ES-I3 (cell line): ENCODE measurements around the gene ZNF532.
"Not testable (repeated sequence)": the region's sequence is repeated elsewhere in the genome, so short reads cannot be mapped to it uniquely, and the experiment has no call there.

Experiments
- H3K36me3 ChIP-seq: 2 replicates; pipeline ENCODE4 v1.6.1; 2013; ENCODE audit warnings: mild to moderate bottlenecking, low read length, control low read depth, moderate library complexity; ENCODE audit not compliant: insufficient read depth
- H3K4me1 ChIP-seq: 2 replicates; pipeline ENCODE4 v1.6.1; 2013; ENCODE audit warnings: mild to moderate bottlenecking, control low read depth, low read length; ENCODE audit not compliant: insufficient read depth
- H3K9ac ChIP-seq: 2 replicates; pipeline ENCODE4 v1.6.1; 2013; ENCODE audit warnings: low read depth, mild to moderate bottlenecking, low read length, moderate library complexity
- H3K9me3 ChIP-seq: 2 replicates; pipeline ENCODE4 v1.6.1; 2013; ENCODE audit warnings: mild to moderate bottlenecking, low read length, moderate library complexity; ENCODE audit not compliant: control insufficient read depth, insufficient read depth

The ZNF532 gene

DNA sequence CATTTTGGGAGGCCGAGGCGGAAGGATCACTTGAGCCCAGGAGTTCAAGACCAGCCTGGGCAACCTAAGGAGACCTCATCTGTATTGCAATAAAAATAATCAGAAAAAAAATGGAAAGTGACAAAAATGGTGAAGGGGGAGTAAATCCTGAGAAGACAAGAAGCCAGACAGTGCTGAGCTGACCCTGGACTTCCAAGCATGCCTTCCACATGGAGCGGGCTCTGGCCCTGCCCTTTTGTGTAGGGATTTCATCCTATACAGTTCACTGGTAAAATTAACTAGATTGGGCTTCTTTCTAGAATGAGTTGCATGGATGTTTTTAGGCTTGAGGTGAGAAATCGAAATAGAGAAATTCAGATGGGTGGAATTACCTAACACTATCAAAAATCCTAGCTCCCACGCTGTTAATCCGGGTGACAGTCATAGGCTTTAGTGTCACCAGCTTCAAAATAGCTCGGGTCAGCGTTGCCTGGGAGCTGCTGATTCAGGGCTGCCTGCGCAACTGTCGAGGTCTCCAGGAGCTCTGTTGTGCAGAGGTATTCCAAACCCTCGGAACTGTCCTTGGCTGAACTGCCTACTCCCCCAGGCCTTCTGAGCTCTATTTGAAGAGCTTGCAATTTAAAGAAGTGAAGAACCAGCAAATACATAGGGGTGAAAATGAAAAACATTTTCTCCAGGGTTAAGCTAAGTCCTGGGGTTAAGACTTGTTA is 21.5 kb upstream of the ZNF532 start:
- H3K9ac ChIP-seq, result no peak overlapping the region
- peaks cover 30% of the 10 kb centered on the region for H3K4me1 ChIP-seq
- no peaks in the 10 kb centered on the region for H3K9me3 ChIP-seq
- no peaks in the 10 kb centered on the region for H3K36me3 ChIP-seq

DNA sequence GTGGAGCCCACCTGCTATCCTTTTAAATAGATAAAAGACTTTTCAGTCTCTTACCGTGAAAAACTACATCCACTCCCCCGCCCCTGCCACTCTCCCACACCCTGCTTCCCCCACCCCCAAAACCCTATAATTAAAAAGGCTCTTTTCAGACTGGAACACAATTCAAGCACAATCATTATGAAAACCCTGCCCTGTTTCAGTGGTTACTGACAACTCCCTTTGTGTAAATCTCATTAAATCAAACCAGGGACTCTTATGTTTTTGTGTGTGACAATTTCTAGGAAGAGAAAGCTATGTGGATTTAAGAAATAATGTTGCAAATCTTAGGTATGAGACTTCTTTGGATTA is 21.0 kb upstream of the ZNF532 start:
- Histone ChIP-seq H3K9me3 (no peaks in the 10 kb centered on the region), H3K9ac (no peak overlapping the region), H3K36me3 (no peaks in the 10 kb centered on the region), H3K4me1 (peaks cover 35% of the 10 kb centered on the region)

DNA sequence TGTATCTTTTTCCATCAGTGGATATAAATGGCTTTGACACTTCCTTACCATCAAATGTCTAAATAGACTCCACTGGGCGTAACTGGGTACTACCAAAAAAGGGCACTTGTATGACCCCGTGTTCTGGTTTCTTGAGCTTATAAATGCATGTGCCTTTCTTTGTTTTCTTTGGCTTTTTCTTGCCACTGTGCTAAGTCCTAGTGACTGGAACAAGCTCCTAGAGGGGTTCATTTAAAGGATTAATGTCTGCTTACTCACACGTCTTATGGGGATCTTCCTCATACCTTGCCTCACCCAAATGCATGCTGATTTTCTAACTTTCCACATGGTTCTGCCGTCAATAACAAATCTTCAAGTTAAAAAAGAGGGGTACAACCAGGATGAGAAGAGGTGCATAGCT is 19.8 kb upstream of the ZNF532 start:
- no peaks in the 10 kb centered on the region for H3K36me3 ChIP-seq
- H3K9me3 ChIP-seq, result no peaks in the 10 kb centered on the region
- peaks cover 44% of the 10 kb centered on the region for H3K4me1 ChIP-seq
- H3K9ac ChIP-seq, result no peak overlapping the region

DNA sequence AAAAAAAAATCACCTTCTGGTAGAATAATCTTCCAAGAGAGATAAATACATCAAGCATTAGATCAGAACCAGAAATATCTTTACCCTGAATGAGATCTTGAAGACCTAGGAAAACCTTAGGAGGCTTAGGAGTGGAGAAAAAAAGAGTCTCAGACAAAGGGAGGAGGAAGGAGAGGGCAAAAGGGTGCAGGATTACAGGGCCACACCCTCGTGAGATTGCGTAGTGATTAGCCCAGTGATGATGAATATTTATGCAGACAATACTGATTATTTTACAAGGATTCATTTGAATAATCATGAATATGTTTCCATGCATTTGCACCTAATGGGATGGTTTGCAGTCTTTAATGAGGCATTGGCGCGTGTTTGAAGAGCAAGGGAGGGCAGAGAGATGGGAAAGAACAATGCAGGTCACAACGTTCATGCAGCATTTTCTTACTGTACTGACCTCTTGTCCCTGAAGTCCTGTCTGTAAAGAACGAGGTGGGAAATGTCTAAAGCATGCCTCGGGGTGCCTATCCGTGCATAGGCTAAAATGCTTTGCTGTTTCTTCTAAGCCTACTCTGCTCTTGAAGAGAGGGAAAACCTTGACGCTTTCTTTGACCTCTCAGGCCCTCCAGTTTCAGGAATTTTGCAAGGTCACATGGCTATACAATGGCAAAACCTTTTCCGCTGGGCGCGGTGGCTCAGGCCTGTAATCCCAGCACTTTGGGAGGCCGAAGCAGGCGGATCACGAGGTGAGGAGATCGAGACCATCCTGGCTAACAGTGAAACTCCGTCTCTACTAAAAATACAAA is 18.6 kb upstream of the ZNF532 start:
- Histone ChIP-seq H3K9me3 (no peaks in the 10 kb centered on the region), H3K4me1 (peaks cover 53% of the 10 kb centered on the region), H3K36me3 (no peaks in the 10 kb centered on the region), H3K9ac (no peak overlapping the region)

DNA sequence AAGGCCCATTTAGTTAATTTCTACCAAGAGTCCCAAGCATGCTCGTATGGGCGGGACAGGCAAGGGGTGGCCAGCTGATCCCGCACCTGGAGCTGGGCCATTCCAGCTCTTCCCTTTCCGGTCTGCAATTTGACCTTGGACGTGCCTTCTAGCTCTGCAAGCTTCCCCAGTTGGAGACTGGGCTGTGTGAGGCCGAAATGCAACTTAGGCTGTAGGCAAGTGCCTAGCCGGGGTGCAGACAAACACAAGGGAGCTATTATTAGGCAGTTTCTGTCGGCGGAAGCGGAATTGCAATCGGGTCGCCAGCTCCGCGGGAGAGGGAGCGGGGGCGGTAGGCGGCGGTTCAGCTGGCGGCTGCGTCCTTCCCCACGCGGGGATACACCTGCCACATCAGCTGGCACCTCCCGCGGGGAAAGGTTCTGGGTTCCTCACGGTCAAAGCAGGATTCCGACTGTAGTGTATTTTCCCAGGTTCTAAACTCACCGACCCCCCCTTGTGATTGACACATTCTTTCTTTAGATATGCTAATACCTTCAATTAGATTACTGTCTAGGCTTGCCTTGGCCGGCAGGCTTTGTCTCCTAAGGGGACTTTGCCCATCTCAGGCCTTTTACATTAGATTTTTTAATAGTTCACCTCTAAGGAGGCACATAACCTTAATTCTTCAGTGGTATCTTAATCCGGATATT is 17.1 kb upstream of the ZNF532 start:
- no peaks in the 10 kb centered on the region for H3K9me3 ChIP-seq
- peak overlapping the region; percentile 43 for H3K9ac ChIP-seq
- no peaks in the 10 kb centered on the region for H3K36me3 ChIP-seq
- peaks cover 63% of the 10 kb centered on the region for H3K4me1 ChIP-seq

DNA sequence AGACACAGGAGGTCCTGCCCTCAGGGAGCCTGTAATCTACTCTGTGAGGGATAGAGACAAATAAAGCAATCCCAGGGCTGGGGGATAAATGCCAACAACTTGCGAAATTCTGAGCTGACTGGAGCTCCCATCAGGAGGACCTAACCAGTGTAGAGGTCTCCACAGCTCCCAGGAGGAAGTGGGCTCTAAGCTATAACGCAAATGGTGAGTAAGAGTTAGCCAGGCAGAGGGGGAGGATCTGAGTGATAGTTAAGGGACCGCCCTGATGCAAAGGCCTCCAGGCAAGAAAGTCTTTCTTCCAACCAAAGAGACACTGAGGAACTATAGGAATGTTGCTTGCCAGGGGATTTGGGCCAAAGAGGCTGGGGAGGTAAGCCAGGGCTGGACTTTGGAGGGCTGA is 16.0 kb upstream of the ZNF532 start:
- no peak overlapping the region for H3K9ac ChIP-seq

DNA sequence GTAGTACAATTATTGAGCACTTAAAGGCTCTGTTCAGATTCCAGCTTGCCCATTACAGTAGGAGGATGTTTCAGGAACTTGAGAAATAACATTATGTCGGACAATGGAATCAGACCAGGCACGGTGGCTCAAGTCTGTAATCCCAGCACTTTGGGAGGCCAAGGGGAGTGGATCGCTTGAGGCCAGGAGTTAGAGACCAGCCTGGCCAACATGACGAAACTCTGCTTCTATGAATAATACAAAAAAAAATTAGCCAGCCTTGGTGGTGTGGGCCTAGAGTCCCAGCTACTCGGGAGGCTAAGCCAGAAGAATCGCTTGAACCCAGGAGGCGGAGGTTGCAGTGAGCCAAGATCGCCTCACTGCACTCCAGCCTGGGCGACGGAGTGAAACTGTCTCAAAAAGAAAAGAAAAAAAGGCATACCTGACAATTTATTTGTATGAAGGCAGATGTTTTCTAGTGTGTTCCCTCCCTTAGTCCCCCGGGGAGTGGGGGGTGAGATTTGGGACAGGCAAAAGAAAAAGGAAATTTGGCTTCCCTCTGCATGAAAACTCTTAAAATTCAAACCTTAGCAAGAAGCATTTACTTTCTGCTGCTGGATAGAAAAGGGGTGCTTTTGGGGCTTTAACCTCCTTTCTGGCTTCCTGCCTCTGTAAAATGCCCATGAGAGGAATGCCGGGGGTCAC is 13.7 kb upstream of the ZNF532 start:
- no peaks in the 10 kb centered on the region for H3K9me3 ChIP-seq
- peaks cover 46% of the 10 kb centered on the region for H3K4me1 ChIP-seq
- H3K9ac ChIP-seq, result peak overlapping the region; percentile 7
- no peaks in the 10 kb centered on the region for H3K36me3 ChIP-seq

More for the DNA sequence above, 16.0 kb upstream of the ZNF532 start:
- no peaks in the 10 kb centered on the region for H3K9me3 ChIP-seq
- H3K4me1 ChIP-seq, result peaks cover 57% of the 10 kb centered on the region
- no peaks in the 10 kb centered on the region for H3K36me3 ChIP-seq

DNA sequence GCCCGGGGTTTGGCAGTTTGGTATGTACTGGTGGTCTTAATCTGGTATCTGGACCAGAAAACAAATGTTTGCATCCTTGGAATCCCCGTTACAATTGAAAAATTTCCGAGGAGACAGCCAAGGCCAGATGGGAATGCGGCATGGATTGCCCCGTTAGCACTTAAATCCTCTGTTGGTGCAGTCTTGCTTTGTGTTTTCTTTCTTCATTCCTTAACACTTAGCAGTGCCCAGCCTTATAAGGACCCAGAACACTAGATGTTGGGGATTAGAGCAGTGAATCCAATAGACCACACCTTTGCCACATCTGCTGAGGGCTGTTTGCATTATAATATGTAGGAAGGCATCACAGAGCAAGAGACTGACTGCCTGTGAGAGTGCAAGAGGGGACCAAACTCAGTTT is 12.8 kb upstream of the ZNF532 start:
- Histone ChIP-seq H3K4me1 (peaks cover 38% of the 10 kb centered on the region), H3K9me3 (no peaks in the 10 kb centered on the region), H3K36me3 (no peaks in the 10 kb centered on the region), H3K9ac (no peak overlapping the region)

DNA sequence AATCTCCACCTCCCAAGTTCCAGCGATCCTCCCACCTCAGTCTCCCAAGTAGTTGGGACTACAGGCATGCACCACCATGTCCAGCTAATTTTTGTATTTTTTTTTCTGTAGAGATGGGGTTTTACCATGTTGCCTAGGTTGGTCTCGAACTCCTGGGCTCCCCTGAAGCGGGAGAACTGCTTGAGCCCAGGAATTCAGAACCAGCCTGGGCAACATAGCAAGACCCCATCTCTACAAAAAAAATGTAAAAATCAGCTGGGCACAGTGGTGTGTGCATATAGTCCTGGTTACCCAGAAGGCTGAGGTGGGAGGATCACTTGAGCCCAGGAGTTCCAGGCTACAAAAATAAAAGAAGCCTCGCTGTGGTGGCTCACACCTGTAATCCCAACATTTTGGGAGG is 12.0 kb upstream of the ZNF532 start:
- no peaks in the 10 kb centered on the region for H3K9me3 ChIP-seq
- H3K4me1 ChIP-seq, result peaks cover 33% of the 10 kb centered on the region
- no peak overlapping the region for H3K9ac ChIP-seq
- no peaks in the 10 kb centered on the region for H3K36me3 ChIP-seq

DNA sequence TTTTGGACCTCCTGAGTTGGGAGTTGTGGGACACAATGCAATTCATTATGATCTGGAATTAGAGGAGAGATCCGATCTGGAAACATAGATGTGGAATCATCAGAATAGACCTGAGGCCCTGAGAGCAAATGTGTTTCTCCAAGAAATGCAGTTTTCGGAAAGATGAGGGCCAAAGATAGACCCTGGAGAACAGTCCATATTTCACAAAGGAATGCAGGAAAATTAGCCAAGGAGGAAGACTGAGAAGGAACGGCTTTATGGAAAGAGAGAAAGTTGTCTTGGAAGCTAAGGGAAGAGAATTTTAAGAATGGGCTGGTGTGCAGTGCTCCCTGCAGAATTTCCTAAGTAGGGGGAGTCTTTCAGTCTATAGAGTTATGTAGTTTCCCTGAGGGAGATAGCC is 11.1 kb upstream of the ZNF532 start:
- Histone ChIP-seq H3K36me3 (no peaks in the 10 kb centered on the region), H3K4me1 (peaks cover 29% of the 10 kb centered on the region), H3K9ac (no peak overlapping the region), H3K9me3 (no peaks in the 10 kb centered on the region)

DNA sequence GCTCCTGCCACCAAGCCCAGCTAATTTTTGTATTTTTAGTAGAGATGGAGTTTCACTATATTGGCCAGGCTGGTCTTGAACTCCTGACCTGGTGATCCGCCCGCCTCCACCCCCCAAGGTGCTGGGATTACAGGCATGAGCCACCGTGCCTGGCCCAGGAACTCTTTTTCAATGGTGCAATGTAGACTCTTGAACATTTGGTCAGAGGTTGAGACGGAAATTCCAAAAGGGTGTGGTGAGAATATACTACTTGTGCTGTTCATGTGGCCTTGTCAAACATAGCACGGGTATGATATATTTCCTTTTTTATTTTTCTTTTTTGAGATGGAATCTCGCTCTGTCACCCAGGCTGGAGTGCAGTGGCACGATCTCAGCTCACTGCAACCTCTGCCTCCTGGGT is 9.2 kb upstream of the ZNF532 start:
- not testable (repeated sequence) for H3K9me3 ChIP-seq

DNA sequence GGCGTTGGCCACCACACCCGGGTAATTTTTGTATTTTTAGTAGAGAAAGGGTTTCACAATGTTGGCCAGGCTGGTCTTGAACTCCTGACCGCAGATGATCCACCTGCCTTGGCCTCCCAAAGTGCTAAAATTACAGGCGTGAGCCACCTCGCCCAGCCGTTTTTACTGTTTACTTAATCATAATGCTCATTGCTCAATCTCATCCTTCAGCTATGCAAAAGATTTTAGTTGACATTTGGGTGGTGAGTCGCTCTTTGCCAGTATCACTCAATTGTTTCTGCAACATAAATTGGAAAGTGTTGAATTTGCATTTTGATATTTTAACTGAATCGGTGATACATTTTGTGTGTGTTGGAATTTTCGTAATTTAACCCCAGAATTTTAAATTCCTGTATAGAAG is 7.8 kb upstream of the ZNF532 start:
- H3K4me1 ChIP-seq, result peaks cover 27% of the 10 kb centered on the region
- no peak overlapping the region for H3K9ac ChIP-seq
- no peaks in the 10 kb centered on the region for H3K36me3 ChIP-seq
- no peaks in the 10 kb centered on the region for H3K9me3 ChIP-seq

More for the DNA sequence above, 9.2 kb upstream of the ZNF532 start:
- H3K4me1 ChIP-seq, result peaks cover 32% of the 10 kb centered on the region
- not testable (repeated sequence) for H3K36me3 ChIP-seq, H3K9ac ChIP-seq

DNA sequence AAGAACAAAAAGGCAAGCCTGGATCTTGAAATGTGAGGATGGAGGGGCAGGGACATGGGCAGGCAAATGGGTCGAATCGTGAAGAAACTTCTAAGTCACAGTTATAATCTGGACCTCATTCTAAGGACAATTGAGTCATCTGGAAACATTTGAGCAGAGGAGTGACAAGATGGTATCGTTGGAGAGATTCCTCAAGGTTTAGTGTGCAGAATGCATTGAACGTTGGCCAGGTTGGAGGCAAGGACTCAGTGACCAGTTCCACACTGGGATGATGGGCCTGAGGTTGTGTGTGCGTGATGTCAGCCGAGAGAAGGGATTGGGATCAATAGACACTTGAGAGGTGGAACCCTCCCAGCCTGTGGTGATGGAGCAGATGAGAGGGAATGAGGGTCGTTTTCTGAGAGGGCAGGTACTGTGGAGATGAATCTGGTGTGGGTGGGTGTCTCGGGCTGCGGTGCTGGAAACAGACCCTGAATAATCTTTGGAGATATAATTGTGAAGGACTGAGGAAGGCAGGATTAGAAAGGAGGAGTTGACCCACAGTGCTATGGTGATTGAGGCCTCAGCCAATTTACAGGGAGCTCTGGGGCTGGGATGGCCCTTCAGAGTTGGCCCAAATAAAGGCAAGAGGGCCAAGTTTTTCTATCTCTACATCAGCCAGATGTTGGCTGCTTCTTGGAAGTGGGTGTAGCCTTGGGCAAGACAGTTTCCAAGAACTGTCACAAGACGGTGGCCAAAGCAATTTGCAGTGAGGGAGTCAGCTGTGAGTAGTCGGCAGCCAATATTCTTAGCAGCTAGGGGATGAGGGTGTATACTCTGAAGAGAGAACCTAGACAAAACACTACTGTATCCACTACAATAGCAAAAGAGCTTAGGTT is 5.8 kb upstream of the ZNF532 start:
- no peak overlapping the region for H3K9ac ChIP-seq

DNA sequence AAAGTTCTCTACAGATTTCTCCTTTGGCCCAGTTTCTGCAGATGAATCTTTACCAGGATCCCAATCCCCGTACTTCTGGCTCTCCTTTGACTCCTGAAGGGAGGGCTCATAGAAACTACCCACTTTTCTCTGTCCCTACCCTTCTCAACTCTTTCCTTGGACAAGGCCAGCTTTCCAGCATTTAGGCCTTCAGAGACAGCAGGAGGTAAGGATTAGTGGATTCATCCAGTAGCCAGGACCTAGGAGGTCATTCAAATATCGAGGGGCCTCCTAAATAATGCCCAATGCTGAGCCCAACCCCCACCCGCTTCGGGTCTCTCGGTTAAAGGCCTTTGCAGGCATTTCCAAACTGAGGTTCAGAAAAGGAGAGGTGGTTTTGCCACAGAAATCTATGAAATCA is 4.8 kb upstream of the ZNF532 start:
- Histone ChIP-seq H3K9me3 (no peaks in the 10 kb centered on the region), H3K9ac (peak overlapping the region; percentile 94; the same call in 1 of the 2 replicates), H3K4me1 (peaks cover 26% of the 10 kb centered on the region), H3K36me3 (no peaks in the 10 kb centered on the region)

More for the DNA sequence above, 5.8 kb upstream of the ZNF532 start:
- H3K4me1 ChIP-seq, result peaks cover 24% of the 10 kb centered on the region
- H3K9me3 ChIP-seq, result no peaks in the 10 kb centered on the region
- no peaks in the 10 kb centered on the region for H3K36me3 ChIP-seq
